GM21619 (cell line): ENCODE measurements around the gene GARIN5A.

Experiments
- ATAC-seq: cut with Tn5 transposase; IDR thresholded peaks from one replicate; pipeline ENCODE4 v1.9.1; 2021; ENCODE audit not compliant: unreplicated experiment

The GARIN5A gene

GRCh38 chr19:50418176-50419021, 58.2 kb downstream of the GARIN5A start, which contains the start of gene SPIB:
TSS of gene SPIB (plus strand) at chr19:50418938. CDS start at chr19:50418963, 25 bp downstream.
- no peak for ATAC-seq

GRCh38 chr19:50417111-50418081, 59.3 kb downstream of the GARIN5A start:
- no peak for ATAC-seq
